Measurements from ENCODE around the gene SFSWAP.
"Not testable (repeated sequence)": the region's sequence is repeated elsewhere in the genome, so short reads cannot be mapped to it uniquely, and the experiment has no call there.

Gene SFSWAP

DNA sequence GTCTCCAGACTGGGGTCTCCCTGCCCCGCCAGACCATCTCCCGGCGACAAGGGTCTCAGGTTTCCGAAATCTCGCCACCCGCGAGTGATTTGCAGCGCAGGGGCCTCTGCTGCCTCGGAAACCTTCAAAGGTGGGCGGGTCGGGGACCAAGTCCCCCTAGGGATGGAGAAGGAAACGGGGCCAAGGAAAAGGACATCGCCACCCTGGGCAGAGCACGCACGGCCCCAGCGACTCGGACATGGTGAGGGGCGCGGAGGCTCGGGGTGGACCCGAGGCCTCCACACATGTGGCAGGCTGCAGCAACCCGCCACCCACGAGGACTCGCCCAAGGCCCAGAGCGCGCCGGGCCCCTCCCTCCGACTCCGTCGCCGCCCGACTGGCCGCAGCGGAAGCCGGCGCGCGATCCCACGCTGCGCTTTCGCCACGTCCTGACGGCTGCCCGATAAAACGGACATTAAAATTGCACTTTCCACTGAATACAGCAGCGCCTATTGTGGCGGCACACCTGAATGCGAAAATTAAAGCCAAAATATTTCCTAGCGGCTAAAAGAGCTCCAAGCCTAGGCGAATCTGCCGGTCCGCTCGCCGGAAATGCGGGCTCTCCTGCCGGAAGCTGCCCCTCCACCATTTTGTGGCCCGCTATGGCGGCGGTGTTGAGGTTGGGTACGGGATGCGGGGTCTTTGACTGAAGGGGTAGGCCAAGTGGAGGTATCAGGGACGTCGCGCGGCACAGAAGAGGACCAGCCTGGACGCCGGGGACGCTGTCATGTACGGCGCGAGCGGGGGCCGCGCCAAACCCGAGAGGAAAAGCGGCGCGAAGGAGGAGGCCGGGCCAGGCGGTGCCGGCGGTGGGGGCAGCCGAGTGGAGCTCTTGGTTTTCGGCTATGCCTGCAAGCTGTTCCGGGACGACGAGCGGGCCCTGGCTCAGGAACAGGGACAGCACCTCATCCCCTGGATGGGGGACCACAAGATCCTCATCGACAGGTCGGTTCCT, at the start of gene SFSWAP:
SFSWAP (plus strand) TSS at position 627 of the 994 bp plus-strand sequence; CDS start at position 767, 140 bp downstream.
- peak; percentile 45 for DNase-seq (ENCODE audit: low read depth)

DNA sequence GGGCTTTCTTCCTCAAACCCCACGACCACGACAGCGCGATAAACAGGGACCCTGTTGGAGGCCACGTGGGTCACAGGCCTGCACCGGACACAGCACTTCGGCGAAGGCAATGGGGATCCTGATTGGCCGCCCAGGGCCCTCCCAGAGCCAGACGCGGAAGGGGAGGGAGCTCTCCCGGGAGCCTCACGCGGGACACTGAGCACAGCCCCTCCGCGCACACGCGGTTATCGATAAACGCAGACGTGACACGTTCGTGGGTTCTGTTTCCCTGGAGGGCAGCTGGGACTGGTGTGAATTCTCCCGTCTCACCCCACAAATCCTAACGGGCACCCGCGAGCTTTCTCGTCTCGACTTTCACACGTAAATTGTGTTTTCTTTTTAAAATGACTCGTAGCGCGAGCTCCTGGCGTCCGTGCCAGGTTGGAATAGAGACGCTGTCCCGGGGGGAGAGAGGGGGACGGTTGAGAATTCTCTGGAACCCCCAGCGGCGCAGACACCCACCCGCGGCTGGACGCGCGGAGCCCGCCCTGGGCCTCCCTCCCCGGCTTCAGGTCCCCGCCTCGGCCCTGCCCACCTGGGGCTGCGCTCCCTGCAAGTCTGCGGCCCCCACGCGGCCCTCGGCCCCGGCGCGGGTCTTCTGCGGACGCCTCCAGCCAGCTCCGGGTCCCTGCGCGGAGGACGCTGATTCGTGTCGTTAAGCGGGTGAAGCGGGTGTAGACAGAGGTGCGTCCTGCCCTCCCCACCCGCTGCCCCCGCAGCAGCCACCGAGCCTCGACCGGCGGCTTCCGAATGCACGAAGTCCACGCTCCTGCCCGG, 49.5 kb upstream of the SFSWAP start:
- not testable (repeated sequence) for DNase-seq (ENCODE audit: low read depth)

DNA sequence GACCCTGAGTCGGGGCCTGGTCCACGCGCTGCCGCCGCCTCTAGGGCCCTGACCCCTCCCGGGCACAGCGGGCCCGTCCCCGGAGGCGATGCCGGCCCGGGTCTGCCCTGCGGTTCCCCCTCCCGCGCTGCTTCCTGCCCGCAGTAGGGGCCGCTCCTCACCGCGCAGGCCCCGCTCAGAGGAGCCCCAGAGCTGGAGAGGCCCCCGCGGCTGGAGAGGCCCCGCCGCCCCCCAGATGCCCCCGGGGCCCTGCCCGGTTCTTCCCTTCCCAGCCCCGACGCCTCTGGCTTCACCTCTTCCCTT, 49.0 kb upstream of the SFSWAP start:
- not testable (repeated sequence) for DNase-seq (ENCODE audit: low read depth)

DNA sequence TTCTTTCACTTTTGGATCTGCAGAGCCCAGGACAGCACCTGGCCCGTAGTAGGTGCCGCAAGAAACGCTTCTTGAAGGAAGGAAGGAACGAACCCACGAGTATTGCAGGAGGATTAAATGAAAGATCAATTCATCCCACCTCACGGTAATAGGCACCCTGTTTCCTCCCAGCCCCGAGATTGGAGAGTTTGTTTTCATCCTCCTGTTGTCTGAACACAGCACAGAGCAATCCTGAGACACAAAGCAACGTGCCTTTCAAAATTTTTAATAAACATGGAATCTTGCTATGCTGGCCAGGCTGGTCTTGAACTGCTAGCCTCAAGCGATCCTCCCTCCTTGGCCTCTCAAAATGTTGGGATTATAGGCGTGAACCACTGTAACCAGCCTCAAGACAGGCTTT, 48.5 kb upstream of the SFSWAP start:
- not testable (repeated sequence) for DNase-seq (ENCODE audit: low read depth)

DNA sequence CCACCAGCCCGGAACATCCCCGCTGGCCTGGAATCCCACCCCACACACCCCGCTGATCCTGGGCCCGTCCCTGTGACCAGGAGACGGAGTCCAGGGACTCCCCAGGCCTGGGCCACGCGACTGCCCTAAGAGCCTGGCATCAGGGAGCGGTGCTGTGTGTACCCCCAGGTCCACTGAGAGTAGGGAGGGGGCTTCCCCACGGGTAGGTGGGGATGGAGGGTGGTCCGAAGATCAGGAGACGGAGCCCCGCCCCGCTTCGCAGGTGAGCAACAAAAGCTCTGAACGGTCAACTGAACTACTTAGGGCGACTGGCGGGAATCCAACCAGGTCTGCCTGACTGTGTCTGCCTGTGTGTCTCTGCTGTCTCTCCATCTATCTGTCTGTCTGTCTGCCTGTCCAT, 45.2 kb upstream of the SFSWAP start:
- DNase-seq (ENCODE audit: low read depth): not testable (repeated sequence)

DNA sequence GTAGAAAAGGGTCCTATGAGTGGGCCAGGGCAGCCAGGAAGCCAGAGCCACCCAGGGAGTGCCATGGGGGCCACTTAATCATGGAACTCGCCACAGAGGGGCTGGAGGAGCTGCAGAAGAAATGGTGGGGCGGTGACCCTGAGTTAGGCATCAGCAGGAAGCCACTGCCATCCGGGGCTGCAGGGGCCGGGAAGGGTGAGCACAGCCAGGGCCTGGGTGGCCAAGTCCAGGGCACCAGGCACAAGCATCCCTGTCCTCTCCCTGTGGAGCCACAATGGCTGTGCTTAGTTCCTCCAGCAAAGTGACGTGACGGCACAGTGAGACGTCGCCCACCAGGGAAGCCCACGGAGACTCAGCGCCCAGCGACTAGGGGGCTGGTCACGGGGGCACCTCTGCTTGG, 44.4 kb upstream of the SFSWAP start:
- not testable (repeated sequence) for DNase-seq (ENCODE audit: low read depth)

DNA sequence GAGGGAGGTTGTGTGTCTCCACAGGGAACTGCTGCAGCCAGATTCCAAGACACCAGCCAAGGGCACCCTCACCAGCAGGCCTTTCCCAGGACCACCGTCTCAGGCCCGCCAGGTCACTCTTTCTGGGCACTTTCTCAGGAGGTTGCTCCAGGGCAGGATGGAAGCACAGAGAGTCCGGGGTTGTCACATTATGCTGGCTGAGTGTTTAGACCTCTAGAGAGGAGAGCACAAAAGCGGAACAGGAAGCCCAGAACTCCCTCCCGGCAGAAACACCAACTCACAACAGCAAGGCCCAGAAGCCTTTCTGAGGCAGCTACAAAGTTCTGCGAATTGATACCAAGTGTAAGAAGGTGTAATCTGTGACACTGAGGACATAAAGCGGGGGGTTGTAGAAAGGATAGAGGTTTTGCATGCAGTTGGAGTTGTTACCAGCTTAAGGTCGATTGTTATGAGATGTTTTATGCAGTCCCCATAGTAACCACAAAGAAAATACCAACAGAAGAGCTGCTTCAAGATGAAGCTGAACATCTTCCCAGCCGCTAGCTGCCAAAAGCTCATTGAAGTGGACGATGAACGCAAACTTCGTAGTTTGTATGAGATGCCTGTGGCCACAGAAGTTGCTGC, 43.8 kb upstream of the SFSWAP start:
- DNase-seq (ENCODE audit: low read depth): not testable (repeated sequence)

DNA sequence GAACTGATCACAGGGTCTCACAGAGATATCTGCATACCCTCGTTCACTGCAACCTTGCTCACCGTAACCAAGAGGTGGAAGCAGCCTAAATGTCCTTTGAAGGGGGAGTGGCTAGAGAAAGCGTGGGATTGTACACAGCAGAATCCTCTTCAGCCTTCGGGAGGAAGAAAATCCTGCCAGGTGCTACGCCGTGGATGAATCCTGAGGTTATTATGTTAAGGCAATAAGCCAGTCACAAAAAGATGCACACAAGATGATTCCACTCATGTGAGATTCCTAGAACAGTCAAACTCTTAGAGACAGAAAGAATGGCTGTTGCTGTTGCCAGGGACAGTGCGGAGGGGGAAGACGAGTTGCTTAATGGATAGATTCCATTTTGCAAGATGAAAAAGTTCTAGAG, 39.6 kb upstream of the SFSWAP start:
- no peak for DNase-seq (ENCODE audit: low read depth)

DNA sequence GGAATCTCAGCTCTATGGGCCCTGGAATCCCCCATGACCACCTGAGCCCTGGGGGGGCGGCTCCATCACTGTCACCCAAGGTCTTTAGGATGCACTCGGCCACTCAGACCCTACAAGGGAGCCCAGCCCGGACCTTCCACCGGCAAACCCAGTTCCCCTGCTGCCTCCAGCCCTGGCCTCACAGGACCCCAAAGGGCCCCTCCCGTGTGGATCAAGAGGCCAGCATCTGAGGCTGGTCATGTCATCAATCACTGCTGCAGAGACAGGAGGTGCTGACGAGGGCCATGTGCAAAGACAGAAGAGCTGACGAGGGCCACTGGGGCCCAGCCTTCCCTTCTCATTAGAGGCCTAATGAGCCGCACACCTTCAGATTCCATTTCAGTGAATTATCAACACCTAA, 39.0 kb upstream of the SFSWAP start:
- no peak for DNase-seq (ENCODE audit: low read depth)

DNA sequence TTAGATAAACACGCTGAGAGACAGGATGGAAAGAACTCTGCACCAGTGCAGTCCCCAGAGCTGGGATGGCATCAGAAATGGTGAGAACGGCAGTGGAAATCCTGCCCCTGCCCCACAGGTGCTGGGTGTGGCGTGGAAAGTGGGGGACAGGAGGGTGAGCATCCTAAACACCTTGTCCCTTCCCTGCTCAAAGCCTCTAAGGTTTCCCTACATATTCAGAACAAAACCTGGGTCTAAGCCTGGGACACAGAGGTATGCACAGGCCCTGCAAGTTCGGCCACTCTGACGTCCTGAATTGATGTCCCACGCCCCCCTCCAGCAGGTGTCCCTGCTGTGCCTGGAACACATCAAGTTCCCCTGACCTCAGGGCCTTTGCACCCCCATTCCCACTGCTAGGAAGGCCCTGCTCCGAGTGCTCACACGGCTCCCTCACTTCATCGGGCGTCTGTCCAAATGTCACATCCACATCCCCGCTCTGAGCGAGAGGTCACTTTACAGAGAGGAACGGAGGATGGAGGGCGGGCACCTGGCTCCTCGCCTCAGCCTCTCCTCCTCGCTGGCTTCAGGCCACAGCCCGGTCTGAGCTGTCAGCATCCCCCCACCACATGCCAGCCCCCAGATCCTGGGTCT, 38.5 kb upstream of the SFSWAP start:
- no peak for DNase-seq (ENCODE audit: low read depth)

DNA sequence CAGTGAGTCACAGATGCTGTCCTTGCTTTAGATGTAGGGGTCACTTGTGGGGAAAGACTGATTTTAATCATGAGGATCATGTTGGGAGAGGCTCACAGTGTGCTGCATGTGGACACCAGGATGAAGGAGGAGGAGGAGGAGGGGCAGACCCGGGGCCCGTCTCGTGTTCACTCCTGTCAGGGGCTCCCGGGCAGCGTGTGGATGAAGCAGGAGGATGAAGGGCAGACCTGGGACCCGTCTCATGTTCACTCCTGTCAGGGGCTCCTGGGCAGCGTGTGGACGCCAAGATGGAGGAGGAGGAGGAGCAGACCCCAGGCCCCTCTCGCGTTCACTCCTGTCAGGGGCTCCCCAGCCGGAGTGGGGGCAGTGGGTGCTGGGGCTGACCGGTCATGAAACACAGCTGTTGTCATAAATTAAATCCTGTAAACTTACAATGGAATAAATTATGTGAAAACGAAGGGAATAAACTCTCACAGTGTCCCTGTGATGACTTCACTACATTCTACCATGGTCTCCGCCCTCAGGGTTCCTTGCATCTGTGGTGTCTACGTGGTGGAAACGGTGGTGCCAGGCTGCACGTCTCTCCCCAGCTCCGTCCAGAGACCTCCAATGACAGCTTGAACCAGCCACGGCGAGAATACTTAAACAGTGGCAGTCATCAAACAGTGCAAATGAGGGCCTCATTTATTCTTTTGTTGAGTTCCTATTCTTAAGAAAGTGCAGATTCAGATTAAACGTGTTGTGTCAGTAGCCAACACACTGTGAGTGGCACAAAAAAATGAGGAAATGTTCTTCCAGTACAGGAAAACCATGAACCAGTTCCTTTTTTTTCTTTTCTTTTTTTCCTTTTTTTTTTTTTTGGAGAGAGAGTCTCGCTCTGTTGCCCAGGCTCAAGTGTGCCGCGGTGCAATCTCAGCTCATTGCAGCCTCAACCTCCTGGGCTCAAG, 37.7 kb upstream of the SFSWAP start:
- no peak for DNase-seq (ENCODE audit: low read depth)

DNA sequence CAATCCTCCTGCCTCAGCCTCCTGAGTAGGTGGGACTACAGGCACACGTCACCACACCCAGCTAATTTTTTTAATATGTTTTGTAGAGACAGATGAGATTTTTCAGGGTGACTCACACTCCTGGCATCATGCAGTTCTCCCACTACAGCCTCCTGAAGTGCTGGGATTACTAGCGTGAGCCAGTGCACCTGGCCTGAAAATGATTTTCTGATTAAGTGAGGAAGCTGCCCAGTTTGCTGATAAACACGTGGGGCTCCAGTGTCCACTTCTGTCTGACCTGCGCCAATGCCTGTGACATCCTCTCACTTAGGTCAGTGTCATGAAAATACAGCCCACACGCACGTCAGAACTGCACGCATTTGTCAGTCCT, 37.0 kb upstream of the SFSWAP start:
- DNase-seq (ENCODE audit: low read depth): no peak

DNA sequence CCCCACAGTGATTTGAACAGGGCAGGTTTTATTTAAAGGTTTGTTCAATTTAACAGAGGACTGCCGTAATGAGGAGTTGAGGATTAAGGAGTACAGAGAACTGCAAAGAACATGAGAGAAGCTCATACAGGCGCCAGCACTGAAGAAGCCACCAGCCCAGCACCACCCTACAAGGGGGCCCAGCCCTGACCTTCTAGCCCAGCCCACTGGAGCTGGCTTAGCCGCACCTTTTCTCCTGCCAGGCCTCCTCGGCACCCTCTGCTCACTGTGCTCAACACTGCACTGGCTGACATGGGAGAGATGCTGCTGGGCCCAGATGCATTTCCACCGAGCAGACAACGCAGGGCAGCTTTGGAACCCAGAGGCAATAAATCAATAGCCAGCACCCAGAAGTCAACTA, 36.5 kb upstream of the SFSWAP start:
- no peak for DNase-seq (ENCODE audit: low read depth)

DNA sequence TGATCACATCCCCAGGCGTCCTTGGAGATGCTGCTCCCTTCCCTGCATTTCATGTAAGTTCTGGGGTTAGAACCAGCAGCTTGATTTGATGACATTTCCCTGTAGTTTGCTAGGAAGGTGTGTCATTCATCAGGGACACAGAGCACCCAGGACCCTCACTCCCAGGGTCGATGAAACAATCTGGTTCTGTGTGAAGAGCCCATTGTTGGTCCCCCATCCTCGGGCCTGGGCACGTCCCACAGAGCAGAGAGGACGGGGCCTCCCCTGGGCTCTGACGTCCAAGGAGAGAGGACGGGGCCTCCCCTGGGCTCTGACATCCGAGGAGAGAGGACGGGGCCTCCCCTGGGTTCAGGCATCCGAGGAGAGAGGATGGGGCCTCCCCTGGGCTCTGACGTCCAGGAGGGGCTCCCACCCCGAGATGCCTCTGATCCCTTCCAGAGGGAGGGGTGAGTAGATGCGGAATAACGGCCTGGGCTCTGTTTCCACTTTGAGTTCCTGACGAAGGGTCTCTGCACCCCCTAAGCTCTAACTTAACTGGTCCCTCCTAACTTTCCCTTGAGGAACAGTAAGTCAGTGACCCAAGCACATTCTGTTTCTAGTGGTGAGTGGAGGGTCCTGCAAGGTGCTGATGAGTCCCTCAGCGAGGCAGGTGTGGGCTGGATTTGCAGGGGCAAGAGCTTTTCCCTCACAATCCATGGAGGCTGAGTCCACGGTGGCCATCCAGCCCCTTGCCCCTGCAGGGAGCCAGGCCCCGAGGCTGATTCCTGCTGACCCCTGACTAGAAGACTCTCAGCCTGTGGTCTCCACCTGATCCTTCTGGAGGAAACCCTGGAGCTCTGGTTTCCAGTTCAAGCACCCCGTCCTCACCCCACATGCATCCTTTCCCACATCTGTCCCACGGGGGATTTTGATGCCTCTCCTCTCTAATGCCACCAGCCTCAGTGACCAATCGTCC, 35.5 kb upstream of the SFSWAP start:
- DNase-seq (ENCODE audit: low read depth): no peak

DNA sequence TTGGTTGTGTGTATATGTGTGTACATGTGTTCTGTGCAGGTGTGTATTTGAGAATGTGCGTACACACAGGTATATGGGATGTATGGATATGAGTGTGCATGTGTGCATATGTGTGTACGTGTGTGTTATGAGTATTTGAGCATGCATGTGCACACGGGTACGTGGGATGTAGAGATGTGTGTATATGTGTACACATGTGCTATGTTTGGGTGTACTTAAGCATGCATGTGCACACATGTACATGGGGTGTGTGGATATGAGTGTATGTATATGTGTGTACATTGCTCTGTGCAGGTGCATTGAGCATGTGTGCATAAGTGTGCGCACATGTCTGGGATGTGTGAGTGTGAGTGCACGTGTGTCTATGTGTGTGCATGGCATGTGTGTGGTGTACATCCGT, 34.3 kb upstream of the SFSWAP start:
- no peak for DNase-seq (ENCODE audit: low read depth)

DNA sequence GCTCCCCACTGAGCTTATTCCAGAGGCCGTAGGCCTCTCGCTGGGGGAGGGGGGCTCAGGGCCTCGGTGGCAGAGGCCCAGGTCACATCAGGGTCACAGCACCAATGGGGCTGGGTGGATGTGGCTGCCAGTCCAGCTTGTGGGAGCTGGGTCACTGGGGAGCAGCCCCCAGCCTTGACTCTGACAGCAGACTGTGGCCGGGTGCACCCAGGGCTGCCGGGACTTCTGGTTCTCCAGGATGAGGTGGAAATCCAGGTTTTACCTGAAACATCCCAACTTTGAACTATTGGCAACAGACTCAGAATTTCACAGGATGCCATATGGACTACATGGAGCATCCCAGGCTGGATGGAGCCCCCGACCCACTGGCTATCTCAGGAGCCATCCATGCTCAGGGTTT, 33.8 kb upstream of the SFSWAP start:
- DNase-seq (ENCODE audit: low read depth): not testable (repeated sequence)

DNA sequence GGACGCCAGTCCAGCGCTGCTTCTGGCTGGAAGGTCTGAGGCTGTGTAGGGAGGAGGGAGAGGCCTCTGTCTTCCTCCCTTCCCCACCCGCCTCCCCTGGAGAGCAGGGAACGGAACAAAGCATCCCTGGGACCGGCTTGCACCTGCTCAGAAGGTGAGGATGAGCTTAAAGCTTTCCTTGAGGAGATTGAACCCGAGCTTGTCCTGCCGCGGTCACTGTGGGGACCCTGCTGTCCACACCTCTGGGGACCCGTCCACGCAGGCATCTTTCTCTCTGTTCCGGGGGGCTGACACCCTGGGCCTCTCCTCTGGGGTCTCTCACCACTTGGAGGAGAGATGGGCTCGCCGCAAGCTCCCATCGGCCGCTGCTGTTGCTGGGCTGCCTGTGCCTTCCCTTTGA, 33.2 kb upstream of the SFSWAP start:
- no peak for DNase-seq (ENCODE audit: low read depth)

DNA sequence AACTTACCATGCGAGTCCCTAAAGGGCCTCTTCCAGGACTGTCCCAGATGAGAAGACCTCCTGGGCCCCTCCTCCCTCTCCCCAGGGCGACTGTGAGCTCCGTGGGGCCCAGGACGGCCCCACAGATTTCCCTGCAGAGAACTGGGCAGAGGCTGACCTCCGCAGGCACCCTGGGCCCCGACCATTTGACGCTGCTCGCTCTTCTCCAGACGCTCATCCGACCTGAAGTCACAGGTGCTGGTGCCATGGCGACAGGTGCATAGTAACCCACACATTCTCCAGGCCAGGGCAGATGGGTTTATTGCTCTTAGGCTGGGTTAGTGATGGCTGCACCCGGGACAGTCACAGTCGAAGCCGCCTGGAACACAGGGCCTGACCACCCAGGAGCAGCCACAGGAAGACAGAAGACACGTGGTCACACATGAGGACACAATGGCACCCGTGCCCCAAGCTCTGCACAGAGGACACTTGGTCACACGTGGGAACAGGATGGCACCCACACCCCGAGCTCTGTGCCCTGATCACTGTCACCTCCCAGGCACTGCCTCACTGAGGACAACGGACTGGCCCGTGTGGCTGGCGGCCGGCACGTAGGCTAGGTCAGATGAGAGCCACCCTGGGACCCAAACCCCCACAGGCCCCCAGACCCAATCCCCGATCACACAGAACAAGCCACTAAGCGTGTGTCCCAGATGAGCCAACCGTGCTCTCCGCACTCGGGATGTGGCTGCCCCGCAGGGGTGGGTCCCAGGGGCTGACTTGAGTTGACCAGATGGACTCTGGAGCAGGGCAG, 32.3 kb upstream of the SFSWAP start:
- not testable (repeated sequence) for DNase-seq (ENCODE audit: low read depth)

DNA sequence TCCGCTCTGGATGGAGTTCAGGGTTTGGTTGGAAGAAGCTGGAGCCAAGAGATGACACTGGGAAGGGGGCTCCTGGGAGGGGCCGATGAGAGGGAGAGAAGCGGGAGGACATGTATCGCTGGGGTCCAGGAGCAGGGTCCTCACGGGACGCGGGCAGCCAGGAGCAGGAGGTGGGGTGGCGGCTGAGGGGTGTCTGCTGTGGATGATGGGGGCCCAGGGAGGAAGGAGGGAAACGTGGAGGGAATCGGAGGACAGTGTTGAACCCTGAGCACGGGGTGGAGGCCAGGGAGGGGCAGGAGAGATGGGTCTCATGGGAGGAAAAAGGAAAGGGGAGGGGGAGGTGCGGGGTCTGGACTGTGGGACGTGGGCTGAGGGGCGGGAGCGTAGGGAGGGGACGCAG, 31.7 kb upstream of the SFSWAP start:
- DNase-seq (ENCODE audit: low read depth): not testable (repeated sequence)

Measured in GM04503 (cell line).